OCI-LY7 (cell line): ENCODE data around the gene CBR3. TPM values are rescaled to one million over a fixed set of nuclear protein-coding genes. Genes with fewer than 3 reads are reported as not detected.

ENCODE experiments used
- BruUV-seq: library from RNA; stranded (reverse); fragments of 400-500 nt; replicated peaks from 2 replicates; lab custom pipeline; 2021; lab: Mats Ljungman, UMichigan
- CTCF ChIA-PET: fragments of 300-600 bp; sonication (Branson Sonifier 250); formaldehyde crosslinking; loops from one replicate; lab custom pipeline; 2022; ENCODE audit warnings: antibody characterized with exemption; ENCODE audit not compliant: unreplicated experiment; lab: Charles Lee
- POLR2A ChIA-PET: fragments of 300-600 bp; sonication (Branson Sonifier 250); formaldehyde crosslinking; loops from one replicate; lab custom pipeline; 2022; ENCODE audit warnings: antibody characterized with exemption; lab: Charles Lee
- DNase-seq: peaks from one replicate; pipeline ENCODE4 v3.0.0-alpha.2; 2015; ENCODE audit warnings: low spot score
- H2AFZ ChIP-seq: fragments of 200-600 bp; sonication (generic), shearing (Covaris generic); 2 replicates; pipeline ENCODE4 v1.6.1; 2014; ENCODE audit warnings: mild to moderate bottlenecking, antibody characterized with exemption, low read length, moderate library complexity
- H3K27ac ChIP-seq: fragments of 200-600 bp; sonication (generic); 2 replicates; pipeline ENCODE4 v1.5.1; 2014; ENCODE audit warnings: mixed run types, low read depth, mild to moderate bottlenecking, moderate library complexity, low read length, inconsistent platforms; ENCODE audit not compliant: poor library complexity, severe bottlenecking
- H3K36me3 ChIP-seq: fragments of 200-600 bp; sonication (generic); 2 replicates; pipeline ENCODE4 v1.6.1; 2014; ENCODE audit warnings: mild to moderate bottlenecking, antibody characterized with exemption, low read length, moderate library complexity, mixed read lengths; ENCODE audit not compliant: insufficient read depth
- H3K4me1 ChIP-seq: fragments of 200-600 bp; sonication (generic); 2 replicates; pipeline ENCODE4 v1.5.1; 2014; ENCODE audit warnings: mild to moderate bottlenecking, low read length; ENCODE audit not compliant: insufficient read depth, poor library complexity, severe bottlenecking
- H3K4me2 ChIP-seq: fragments of 200-600 bp; sonication (generic); 2 replicates; pipeline ENCODE4 v1.6.1; 2014; ENCODE audit warnings: mild to moderate bottlenecking, low read length
- H3K4me3 ChIP-seq: fragments of 200-600 bp; sonication (generic); 2 replicates; pipeline ENCODE4 v1.5.1; 2014; ENCODE audit warnings: mild to moderate bottlenecking, low read depth, low read length; ENCODE audit not compliant: poor library complexity, severe bottlenecking
- H3K79me2 ChIP-seq: fragments of 200-600 bp; sonication (generic); 2 replicates; pipeline ENCODE4 v1.6.1; 2016; ENCODE audit warnings: low read depth, mild to moderate bottlenecking, low read length, moderate library complexity, mixed read lengths; ENCODE audit not compliant: insufficient read depth
- H3K9me2 ChIP-seq: fragments of 200-600 bp; sonication (generic); 2 replicates; pipeline ENCODE4 v1.6.1; 2016; ENCODE audit warnings: mild to moderate bottlenecking, low read length, mixed read lengths; ENCODE audit not compliant: insufficient read depth
- H3K9me3 ChIP-seq: fragments of 200-600 bp; sonication (generic); 2 replicates; pipeline ENCODE4 v1.6.1; 2014; ENCODE audit warnings: mild to moderate bottlenecking, mixed run types, low read length, mixed read lengths
- H4K20me1 ChIP-seq: fragments of 200-600 bp; sonication (generic); 2 replicates; pipeline ENCODE4 v1.6.1; 2014; ENCODE audit warnings: mild to moderate bottlenecking, antibody characterized with exemption, low read length, moderate library complexity, mixed read lengths; ENCODE audit not compliant: insufficient read depth
- CTCF ChIP-seq: fragments of 200-600 bp; sonication (generic); conservative IDR thresholded peaks from 2 replicates; pipeline ENCODE4 v1.5.1; 2014; ENCODE audit warnings: mild to moderate bottlenecking, antibody characterized with exemption, low read length, moderate library complexity, mixed read lengths
- EZH2phosphoT487 ChIP-seq: fragments of 200-600 bp; sonication (generic); IDR thresholded peaks from 2 replicates; pipeline ENCODE4 v1.6.1; 2018; ENCODE audit warnings: low read depth, borderline replicate concordance, mild to moderate bottlenecking, mixed run types, antibody characterized with exemption, low read length, moderate library complexity, mixed read lengths
- intact Hi-C: fragments of 100-400 bp; cut with micrococcal nuclease; formaldehyde crosslinking; loops from one replicate; pipeline ENCODE4 v1.10.0; 2022; ENCODE audit not compliant: unreplicated experiment
- total RNA-seq, 2 experiments: library from RNA; depleted of rRNA in 1 of 2; stranded (reverse); fragments of >200 nt in 1 of 2; shearing (Covaris generic) in 1 of 2; gene quantifications; 2 replicates each; pipeline ENCODE4 v1.2.3, GENCODE V29; 2014 to 2022

The CBR3 gene
- total RNA-seq, 2 experiments from 2014 or later: not detected

GRCh38 chr21:36148886-36149285, 14.0 kb downstream of the CBR3 start:
- Histone ChIP-seq H4K20me1 (no peaks in the 10 kb centered on the region), H3K4me3 (no peak overlapping the region), H3K4me2 (no peak overlapping the region), H2AFZ (peak overlapping the region; percentile 88; the same call in 1 of the 2 replicates), H3K36me3 (no peaks in the 10 kb centered on the region), H3K9me2 (no peaks in the 10 kb centered on the region), H3K27ac (no peak overlapping the region), H3K9me3 (peaks cover 6% of the 10 kb centered on the region; the same call in 1 of the 2 replicates), H3K4me1 (peaks cover 26% of the 10 kb centered on the region), H3K79me2 (no peaks in the 10 kb centered on the region)
- DNase-seq: no peak
- no TSS peak for BruUV-seq
- intact Hi-C loops: no loop called here
- TF ChIP-seq EZH2phosphoT487: no peak
- TF ChIP-seq CTCF: no peak
- ChIA-PET CTCF (interaction anchor here (1.1 to 1.3 kb wide), 2 partner anchors 11 to 171 kb away, joined by 3 read pairs; no protein-coding TSS in a partner anchor), POLR2A (interaction anchor here (1.2 to 2.1 kb wide), 3 partner anchors 49 to 174 kb away, joined by 4 to 10 read pairs (median 5); no protein-coding TSS in a partner anchor)

- peaks cover 26% of the 10 kb centered on the region for H3K4me1 ChIP-seq
- intact Hi-C loops: no loop called here
- peak overlapping the region; percentile 37 for H3K4me3 ChIP-seq
- no peak for TF ChIP-seq EZH2phosphoT487
- TF ChIP-seq CTCF: no peak
- CTCF ChIA-PET: interaction anchor here (0.8 to 1.3 kb wide), 3 partner anchors 9 to 170 kb away, joined by 3 to 8 read pairs (median 3); no protein-coding TSS in a partner anchor
- H3K36me3 ChIP-seq: no peaks in the 10 kb centered on the region
- peak overlapping the region; percentile 76 for H3K27ac ChIP-seq
- DNase-seq: peak; percentile 89
- peak overlapping the region; percentile 88 for H2AFZ ChIP-seq
- H3K4me2 ChIP-seq: peak overlapping the region; percentile 67
- H3K9me3 ChIP-seq: peaks cover 6% of the 10 kb centered on the region; the same call in 1 of the 2 replicates
- H4K20me1 ChIP-seq: no peaks in the 10 kb centered on the region
- POLR2A ChIA-PET: interaction anchor here (0.9 to 2.1 kb wide), 11 partner anchors 8 to 187 kb away, joined by 3 to 15 read pairs (median 4); partner anchors contain the start of gene MORC3
- H3K9me2 ChIP-seq: no peaks in the 10 kb centered on the region
- no peaks in the 10 kb centered on the region for H3K79me2 ChIP-seq
- TSS peak; percentile 73 for BruUV-seq
These were observed 15.2 kb downstream of the CBR3 start for GRCh38 chr21:36149788-36150711.
